Mucosa of descending colon (tissue), 3 donors: ENCODE results near the gene SEC11A. TPM values are rescaled to one million over a fixed set of nuclear protein-coding genes. Genes with fewer than 3 reads are reported as not detected.

Experiments
- ATAC-seq: fragments of 200-7000 bp; cut with Tn5 transposase; one replicate; pipeline ENCODE4 v1.9.1; 2020; ENCODE audit warnings: mild to moderate bottlenecking, moderate library complexity
- DNase-seq, 3 donors: peaks; one replicate each; pipeline ENCODE4 v3.0.0-alpha.2; 2020
- H3K36me3 ChIP-seq: fragments of 200-600 bp; one replicate; pipeline ENCODE4 v1.8.0; 2021; ENCODE audit warnings: low read depth, mild to moderate bottlenecking
- H3K4me1 ChIP-seq: fragments of 200-600 bp; one replicate; pipeline ENCODE4 v1.8.0; 2021; ENCODE audit warnings: low read depth, mild to moderate bottlenecking
- H3K4me3 ChIP-seq: fragments of 200-600 bp; one replicate; pipeline ENCODE4 v1.8.0; 2021; ENCODE audit warnings: mild to moderate bottlenecking
- H3K9me3 ChIP-seq: fragments of 200-600 bp; one replicate; pipeline ENCODE4 v1.8.0; 2021; ENCODE audit warnings: mild to moderate bottlenecking
- intact Hi-C, 2 donors: fragments of 100-400 bp; cut with DNase I in 1 of 2; cut with micrococcal nuclease in 1 of 2; formaldehyde crosslinking; loops; one replicate each; pipeline versions ENCODE4 v1.11.0 to v1.11.1; 2022; cut with DNase I, micrococcal nuclease
- total RNA-seq, 3 donors: library from RNA; stranded (reverse); fragmentation: NEBNext Ultra II Directional in 2 of 3; extraction: Animal tissue kit (Norgen Biotek cat#: 25700) in 2 of 3; gene quantifications; one replicate each; pipeline versions ENCODE4 v1.2.1 to v1.2.4, GENCODE V29; 2021 to 2023
- TF ChIP-seq, protein P1 (sequence below): fragments of 200-600 bp; IDR thresholded peaks from one replicate; pipeline ENCODE4 v1.8.0; 2022; ENCODE audit warnings: antibody characterized with exemption, mild to moderate bottlenecking
- donor health status: DM: no; HTN: no; CAD: no; lungs with moderate emphysema.
- donor health status: DM: no; HTN: no; CAD: no.
- donor health status: DM: no; HTN: yes; CAD: no.

The SEC11A gene
- total RNA-seq, 3 donors from 2014 or later, result 112 to 143 (median 119) TPM

DNA sequence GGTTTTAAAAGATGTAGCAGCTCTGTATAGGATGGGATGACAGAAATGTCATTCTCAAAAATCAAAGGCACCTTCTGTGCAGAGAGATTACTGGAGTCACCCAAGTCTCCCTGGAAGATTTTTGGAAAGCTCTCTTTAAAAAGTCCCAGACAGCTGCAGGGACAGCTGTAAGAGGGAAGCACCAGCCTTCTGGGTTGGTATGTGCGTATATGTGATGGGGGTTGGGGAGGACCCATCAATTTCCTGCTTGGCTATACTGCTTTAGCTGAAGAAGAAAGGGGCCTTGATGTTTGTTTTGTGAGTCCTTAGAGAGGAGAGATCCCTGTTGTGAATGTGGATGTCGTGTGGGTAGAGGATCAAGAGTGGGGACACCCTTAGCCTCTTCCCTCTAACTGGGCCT is 5.4 kb upstream of the SEC11A start:
- ATAC-seq, result no peak
- no peaks in the 10 kb centered on the region for H3K36me3 ChIP-seq
- intact Hi-C loops, result no loop called here
- H3K4me3 ChIP-seq, result no peak overlapping the region
- peaks cover 5% of the 10 kb centered on the region for H3K4me1 ChIP-seq
- no peak for DNase-seq
- TF ChIP-seq, protein P1, sequence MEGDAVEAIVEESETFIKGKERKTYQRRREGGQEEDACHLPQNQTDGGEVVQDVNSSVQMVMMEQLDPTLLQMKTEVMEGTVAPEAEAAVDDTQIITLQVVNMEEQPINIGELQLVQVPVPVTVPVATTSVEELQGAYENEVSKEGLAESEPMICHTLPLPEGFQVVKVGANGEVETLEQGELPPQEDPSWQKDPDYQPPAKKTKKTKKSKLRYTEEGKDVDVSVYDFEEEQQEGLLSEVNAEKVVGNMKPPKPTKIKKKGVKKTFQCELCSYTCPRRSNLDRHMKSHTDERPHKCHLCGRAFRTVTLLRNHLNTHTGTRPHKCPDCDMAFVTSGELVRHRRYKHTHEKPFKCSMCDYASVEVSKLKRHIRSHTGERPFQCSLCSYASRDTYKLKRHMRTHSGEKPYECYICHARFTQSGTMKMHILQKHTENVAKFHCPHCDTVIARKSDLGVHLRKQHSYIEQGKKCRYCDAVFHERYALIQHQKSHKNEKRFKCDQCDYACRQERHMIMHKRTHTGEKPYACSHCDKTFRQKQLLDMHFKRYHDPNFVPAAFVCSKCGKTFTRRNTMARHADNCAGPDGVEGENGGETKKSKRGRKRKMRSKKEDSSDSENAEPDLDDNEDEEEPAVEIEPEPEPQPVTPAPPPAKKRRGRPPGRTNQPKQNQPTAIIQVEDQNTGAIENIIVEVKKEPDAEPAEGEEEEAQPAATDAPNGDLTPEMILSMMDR, result no peak
- no peaks in the 10 kb centered on the region for H3K9me3 ChIP-seq

DNA sequence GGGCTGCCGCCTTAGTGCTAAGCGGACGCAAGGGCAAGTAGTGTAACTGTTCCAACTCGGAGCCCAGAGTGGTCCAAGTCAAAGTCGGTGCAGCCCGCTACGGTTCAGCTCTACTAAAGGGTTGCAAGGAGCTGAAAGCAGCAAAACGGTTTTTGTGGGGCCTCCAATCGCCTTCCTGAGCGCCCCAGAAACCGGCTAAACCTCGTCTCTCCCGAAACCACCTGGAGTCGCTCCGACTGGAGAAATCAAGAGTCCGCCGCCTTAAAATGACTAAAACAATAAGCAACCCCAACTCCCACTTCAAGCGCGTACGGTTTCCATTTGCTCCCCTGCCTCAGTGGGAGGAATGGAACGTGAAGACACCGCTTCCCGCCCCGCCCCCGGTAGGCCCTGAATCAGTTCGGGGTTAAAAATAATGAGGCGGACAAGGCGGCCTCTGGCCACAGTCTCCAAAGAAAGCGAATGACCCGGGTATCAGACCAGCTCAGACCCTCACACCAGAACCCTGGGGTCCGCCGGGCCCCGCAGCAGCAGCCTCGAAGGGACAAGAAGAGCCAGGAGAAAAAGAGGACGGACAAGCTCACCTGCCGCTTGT is 401 bp downstream of the SEC11A start:
- H3K36me3 ChIP-seq, result no peaks in the 10 kb centered on the region
- H3K4me3 ChIP-seq, result peak overlapping the region; percentile 76
- H3K4me1 ChIP-seq, result peaks cover 22% of the 10 kb centered on the region
- TF ChIP-seq, protein P1, result no peak
- intact Hi-C loops, result no loop called here
- H3K9me3 ChIP-seq, result no peaks in the 10 kb centered on the region
- peak in 2 of 3 donors; percentile 40 to 59 for DNase-seq
- peak; percentile 21 for ATAC-seq

DNA sequence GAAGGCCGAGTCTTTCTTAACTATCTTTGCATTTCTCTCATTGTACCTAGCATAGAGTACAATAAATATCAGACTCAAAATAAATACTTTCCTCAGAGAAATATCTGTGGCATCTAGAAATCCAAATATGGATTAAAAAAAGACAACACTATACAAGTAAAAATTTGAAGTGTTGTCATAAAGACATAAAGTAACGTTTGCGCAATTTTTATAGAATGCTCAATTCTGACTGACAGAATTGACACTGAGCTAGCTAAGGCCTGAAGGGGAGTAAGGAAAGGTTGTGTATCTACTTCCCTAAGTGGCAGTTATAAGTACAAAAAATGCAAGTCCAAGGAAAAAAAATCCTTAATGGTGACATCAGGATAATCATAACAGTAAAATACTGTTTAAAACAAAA is 1.1 kb downstream of the SEC11A start:
- H3K9me3 ChIP-seq, result no peaks in the 10 kb centered on the region
- TF ChIP-seq, protein P1, result no peak
- H3K36me3 ChIP-seq, result peaks cover 2% of the 10 kb centered on the region
- H3K4me1 ChIP-seq, result peaks cover 22% of the 10 kb centered on the region
- intact Hi-C loops, result no loop called here
- peak overlapping the region; percentile 76 for H3K4me3 ChIP-seq
- DNase-seq (no peak), ATAC-seq (no peak)

GRCh38 chr15:84714372-84714771 is 1.6 kb downstream of the SEC11A start:
- ATAC-seq (no peak), DNase-seq (no peak)
- Histone ChIP-seq H3K4me3 (no peak overlapping the region), H3K36me3 (peaks cover 5% of the 10 kb centered on the region), H3K9me3 (no peaks in the 10 kb centered on the region), H3K4me1 (peaks cover 22% of the 10 kb centered on the region)
- intact Hi-C loops, result no loop called here
- TF ChIP-seq, protein P1, result no peak

GRCh38 chr15:84703808-84704207 is 12.1 kb downstream of the SEC11A start:
- DNase-seq (no peak), ATAC-seq (no peak)
- Histone ChIP-seq H3K36me3 (no peaks in the 10 kb centered on the region), H3K9me3 (no peaks in the 10 kb centered on the region), H3K4me3 (no peak overlapping the region), H3K4me1 (no peaks in the 10 kb centered on the region)
- intact Hi-C loops, result no loop called here
- TF ChIP-seq, protein P1, result no peak

DNA sequence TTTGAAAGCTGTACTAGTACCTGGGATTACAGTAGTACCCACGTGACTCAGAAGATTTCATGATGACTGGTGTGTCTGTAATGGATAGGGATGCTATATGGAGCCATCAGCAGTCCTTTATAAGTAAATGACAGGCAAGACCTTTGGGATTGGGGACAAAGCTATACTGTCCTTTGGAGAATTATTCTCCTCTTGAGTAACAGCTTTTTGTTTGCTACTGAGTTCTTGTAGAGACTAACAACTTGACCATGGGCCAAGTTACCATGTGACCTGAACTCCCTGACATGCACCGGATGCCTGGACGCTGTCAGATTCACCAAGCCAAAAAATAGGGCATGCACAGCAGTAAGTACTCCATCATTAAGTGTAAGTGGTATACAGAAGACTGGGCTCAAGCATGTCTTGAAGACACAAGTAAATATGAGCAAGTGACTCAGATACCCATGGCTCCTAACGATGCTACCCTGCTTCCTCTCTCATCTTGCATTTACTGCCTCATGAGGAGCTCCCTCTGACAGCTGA is 12.9 kb downstream of the SEC11A start:
- peak in 1 of 3 donors; percentile 50 for DNase-seq
- peak; percentile 34 for ATAC-seq
- TF ChIP-seq, protein P1, result no peak
- Histone ChIP-seq H3K9me3 (no peaks in the 10 kb centered on the region), H3K4me3 (no peak overlapping the region), H3K36me3 (no peaks in the 10 kb centered on the region), H3K4me1 (no peaks in the 10 kb centered on the region)
- intact Hi-C loops, result no loop called here
